GM19467 (cell line): Measurements from ENCODE around the gene CASTOR1.
"Not testable (repeated sequence)": the region's sequence is repeated elsewhere in the genome, so short reads cannot be mapped to it uniquely, and the experiment has no call there.

Source experiments
- ATAC-seq: cut with Tn5 transposase; IDR thresholded peaks from one replicate; pipeline ENCODE4 v1.9.1; 2021; ENCODE audit warnings: mild to moderate bottlenecking, moderate library complexity; ENCODE audit not compliant: unreplicated experiment

CASTOR1 gene

GRCh38 chr22:30289141-30289979 is at the start of gene CASTOR1:
CASTOR1 (minus strand) TSS chr22:30289505; CDS start chr22:30289497, 8 bp downstream.
- ATAC-seq: peak; percentile 57

DNA sequence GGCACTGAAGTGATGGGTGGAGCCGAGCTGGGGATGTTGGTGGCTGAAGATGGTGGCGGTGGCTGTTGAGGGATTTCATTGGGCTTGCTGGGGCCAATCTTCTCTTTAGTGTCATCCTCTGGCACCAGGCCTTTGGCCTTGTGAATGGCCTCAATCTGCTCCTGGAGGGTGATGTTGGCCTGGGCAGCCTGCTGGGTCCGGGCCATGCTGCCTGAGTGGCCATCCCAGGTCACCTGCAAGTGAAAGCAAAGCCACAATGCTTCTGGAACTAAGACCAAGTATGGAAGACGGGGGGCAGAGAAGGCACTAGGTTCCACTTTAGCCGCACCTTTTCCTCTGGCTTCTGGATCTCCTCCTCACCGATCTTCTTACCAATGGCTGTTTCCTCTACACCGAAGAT is 49.5 kb upstream of the CASTOR1 start:
- ATAC-seq: no peak

GRCh38 chr22:30338341-30338740 is 49.0 kb upstream of the CASTOR1 start:
- ATAC-seq: not testable (repeated sequence)

DNA sequence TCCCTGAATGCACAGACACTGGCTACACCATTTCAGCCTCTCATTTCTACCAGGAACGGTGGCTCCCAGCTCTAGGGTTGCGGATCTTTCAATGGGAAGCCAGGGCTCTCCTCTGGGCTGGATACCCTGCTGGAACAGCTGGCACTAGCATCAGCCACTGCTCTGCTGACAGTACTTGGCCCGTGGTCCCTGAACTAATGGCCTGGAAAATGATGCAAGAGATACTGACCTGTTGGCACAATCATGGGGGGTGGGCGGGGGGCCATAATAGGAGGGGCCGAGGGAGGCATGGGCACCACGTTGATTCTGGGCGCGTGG is 48.1 kb upstream of the CASTOR1 start:
- ATAC-seq: no peak

DNA sequence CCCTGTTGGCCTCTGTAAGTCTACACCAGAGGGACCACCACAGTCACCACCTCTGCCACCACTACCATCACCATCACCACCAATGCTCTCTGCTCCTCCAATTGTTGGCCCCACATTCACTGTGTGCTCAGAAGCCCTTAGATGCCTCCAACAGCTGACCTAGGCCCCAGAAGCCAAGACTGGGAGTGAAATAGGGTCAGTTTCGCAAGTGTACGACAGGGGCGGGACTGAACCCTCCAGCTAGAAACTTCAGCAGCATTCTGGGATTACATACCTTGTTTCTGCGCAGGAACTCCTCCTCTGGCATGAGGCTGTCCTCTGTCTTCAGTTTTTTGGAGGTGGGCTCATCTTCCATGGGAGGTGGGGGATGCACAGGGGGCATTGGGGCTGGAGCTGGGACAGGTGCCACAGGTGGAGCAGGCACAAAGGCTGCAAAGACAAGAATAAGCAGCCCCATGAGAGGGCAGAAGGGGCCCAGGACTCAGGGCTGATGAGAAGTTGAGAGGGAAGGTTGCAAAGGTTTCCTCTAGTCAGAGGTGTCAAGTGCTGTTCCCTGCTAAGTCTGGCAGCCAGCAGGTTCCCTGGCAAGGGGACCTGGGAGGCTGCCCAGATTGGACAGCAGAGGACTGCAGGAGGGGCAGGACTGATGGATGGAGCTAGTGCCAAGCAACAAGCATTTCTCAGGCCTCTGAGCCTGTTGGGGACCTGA is 47.6 kb upstream of the CASTOR1 start:
- no peak for ATAC-seq

- no peak for ATAC-seq
These were observed 45.9 kb upstream of the CASTOR1 start for GRCh38 chr22:30335236-30335635.

- ATAC-seq: no peak
These were observed 45.3 kb upstream of the CASTOR1 start for GRCh38 chr22:30334646-30335045.

GRCh38 chr22:30333707-30334087 is 44.4 kb upstream of the CASTOR1 start:
- no peak for ATAC-seq

DNA sequence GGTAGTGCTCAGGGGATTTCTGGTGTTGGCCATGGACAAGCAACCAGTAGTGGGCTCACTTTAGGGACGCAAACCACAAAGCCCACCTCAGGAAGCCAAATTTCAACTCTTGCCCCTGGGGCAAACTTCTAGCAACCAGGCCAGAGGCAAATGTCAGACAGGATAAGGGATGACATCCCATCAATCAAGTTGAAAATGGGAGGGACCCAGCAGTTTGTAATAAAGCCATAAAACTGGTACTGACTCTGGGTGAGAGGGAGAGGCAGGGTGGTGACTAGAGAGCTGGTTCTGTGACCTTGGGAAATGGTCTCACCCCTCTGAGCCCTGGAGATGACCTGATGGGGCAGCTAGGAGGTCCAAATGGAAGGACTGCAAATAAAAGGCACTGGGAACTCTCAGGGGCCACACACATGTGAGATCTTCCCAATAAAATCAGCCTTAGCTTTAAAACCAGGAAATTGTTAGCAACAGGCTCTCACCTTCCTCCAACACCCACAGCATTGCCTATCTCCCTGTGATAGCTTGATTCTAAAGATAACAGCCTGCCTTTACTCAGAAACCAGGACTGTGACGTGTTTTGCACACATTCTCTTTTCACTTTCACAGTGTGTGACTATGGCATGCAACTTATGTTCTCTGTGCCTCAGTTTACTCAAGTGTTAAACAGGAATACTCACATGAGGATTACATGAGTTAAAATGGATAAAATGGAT is 43.8 kb upstream of the CASTOR1 start:
- no peak for ATAC-seq

- ATAC-seq: no peak
These were observed 43.2 kb upstream of the CASTOR1 start for GRCh38 chr22:30332551-30332950.

- no peak for ATAC-seq
These were observed 39.3 kb upstream of the CASTOR1 start for GRCh38 chr22:30328466-30329049.

DNA sequence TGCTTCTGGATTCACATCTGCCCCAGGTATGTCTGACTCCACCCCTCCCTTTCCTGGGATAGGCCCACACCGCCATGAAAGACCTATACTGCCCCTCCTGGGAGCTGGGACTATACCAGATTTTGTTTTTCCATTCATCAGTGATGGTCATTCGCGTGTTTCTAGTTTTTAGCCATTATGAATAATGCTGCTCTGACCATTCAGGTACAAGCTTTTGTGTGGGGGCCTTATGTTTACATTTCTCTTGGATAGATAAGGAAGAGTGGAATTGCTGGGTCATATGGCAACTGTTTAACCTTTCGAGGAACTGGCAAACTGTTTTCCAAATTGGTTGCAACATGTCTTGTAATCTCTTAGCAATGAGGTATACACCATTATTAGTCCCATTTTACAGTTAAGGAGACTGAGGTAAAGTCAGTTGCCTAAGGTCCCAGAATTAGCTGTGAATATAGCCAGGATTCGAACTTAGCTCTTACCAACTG is 38.6 kb upstream of the CASTOR1 start:
- ATAC-seq: no peak

- peak; percentile 87 for ATAC-seq
These were observed 37.5 kb upstream of the CASTOR1 start, which contains the start of gene TBC1D10A for GRCh38 chr22:30326706-30327362. TBC1D10A (minus strand) TSS chr22:30326941; CDS start chr22:30326881, 60 bp downstream.

- ATAC-seq: no peak
These were observed 37.0 kb upstream of the CASTOR1 start for GRCh38 chr22:30326255-30326705.

DNA sequence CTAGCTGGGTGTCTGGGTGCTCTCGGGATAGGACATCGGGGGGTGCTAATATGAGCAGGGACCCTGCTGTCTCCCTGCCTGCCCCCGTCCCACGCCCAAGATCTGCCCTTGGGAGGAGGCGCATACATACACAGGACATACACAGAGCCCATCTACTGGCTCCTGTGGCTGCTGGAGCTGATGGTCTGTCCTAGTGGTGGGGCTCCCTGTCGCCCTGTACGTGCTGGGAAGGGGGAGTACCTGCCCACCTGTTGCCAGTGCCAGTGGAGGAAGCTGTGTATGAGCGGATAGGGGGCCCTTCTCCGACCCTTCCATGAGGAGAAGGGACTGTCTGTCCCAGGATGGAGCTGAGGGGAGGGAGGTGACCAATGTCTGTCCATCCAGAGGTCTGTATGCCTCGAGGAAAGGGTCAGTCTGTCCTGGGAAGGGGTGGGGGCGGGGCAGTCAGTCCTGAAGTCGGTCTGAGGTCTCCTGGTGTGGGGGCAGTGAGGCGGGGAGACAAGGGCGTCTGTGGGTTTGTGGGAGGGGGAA is 36.5 kb upstream of the CASTOR1 start:
- no peak for ATAC-seq

DNA sequence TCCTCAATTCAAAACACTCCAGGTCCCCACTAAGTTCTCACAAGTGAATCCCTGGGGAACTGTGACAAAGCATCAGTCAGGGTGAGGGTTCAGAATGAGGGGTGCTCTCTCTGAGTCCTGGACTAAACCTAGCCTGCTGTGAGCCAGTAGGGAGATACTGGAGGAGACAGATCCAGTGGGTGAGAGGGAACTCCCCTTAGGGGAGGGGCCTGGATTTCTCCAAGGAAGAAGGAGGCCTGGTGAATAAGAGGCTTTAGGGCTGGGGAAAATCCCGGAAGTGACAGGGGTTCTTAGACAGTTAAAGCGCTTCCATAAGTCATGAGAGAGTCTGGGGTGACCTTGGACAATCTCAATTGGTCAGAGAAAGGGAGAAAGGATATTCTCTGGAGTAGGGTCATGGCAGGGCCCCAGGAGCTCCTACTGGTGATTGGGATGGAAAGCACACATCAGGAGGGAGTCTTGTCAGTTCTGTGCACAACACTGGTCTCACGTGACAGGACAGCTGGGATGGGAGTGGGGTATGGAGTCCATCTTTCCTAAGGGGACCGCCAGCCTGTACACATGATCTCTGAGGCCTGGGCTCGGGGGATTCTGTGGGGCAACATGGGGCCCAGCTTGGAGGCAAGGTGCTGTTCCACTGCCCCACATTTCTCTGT is 35.9 kb upstream of the CASTOR1 start:
- ATAC-seq: no peak

DNA sequence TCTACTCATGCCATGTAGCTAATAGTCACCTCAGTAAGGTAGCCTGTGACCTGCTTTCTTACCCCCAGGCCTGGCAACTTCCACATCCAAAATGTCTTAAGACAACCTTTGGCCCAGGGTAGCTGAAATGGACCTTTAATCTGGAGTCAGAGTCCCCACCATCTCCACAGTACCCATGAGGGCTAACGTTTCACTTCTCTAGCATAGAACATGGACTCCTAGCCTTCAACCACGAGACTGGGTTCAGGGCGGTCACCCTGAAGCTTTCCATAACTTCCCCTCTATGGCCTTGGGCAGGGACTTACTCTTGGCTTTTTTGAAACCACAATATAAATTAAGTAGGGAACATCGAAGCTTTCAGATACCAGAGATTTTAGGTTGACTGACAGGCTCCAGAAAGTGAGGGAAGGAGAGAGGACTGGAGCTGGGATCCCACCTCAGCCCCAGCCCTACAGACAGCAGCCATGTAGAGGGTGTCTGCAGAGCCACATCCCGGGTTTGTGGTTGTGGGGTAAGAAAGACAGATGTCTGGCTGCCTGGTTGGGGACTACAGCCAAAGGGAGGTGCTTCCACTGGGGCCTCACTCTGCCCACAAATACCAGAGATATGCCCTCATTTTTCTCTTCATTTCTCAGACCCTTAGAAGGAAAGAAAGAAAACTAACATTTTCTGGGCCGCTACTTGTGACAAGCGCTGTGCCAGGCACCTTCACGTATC is 34.9 kb upstream of the CASTOR1 start:
- no peak for ATAC-seq

GRCh38 chr22:30323246-30323645 is 33.9 kb upstream of the CASTOR1 start:
- ATAC-seq: no peak

DNA sequence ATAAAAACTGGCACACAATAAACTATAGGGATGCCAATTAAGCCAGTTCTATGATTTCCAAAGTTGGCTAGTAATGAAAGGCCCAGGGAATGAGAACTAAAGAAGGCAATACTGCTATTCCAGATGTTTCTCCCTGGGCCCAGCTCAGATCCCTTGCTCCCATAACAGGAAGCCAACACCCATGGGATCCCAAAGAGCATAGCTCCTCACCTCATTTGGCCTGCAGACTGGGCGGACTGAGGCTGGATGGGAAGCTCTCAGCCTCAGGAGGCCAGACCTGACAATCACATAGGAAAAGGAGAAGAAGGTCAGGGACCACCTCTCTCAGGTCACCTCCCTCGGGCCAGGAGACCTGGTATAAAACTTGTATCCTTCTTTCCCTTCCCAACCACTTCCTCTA is 32.2 kb upstream of the CASTOR1 start:
- ATAC-seq: no peak
